Retinal pigment epithelial cell (primary cell): ENCODE measurements around the gene DCDC1.

ENCODE experiments used
- DNase-seq: peaks from one replicate; pipeline ENCODE4 v3.0.0-alpha.2; 2010; ENCODE audit warnings: low read depth
- H3K4me3 ChIP-seq: 2 replicates; pipeline ENCODE4 v1.5.1; 2011; ENCODE audit warnings: mild to moderate bottlenecking, low read length, control low read depth, moderate library complexity
- CTCF ChIP-seq: conservative IDR thresholded peaks from 2 replicates; pipeline ENCODE4 v1.5.1; 2011; ENCODE audit warnings: low read depth, low read length, control low read depth, inconsistent platforms

The DCDC1 gene

DNA sequence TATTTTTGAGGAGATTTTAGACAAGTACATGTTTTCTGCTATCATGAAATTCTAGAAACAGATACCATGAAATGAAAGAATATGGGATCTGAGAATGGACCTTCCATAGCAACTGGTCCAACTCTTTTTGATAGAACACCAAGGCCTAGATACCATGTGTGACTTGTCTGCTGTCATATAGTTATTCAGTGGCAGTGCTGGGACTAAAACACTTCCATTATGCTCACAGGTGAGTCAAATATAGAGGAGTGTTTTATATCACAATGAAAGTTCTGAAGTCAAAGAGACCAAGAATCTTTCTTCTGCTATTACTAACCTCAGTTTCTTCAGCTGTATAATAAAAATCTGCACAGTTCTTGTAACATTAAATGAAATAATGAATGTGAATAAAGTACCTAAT lies 276.9 kb downstream of the DCDC1 start:
- no peak for DNase-seq
- H3K4me3 ChIP-seq = no peak overlapping the region
- no peak for TF ChIP-seq CTCF

GRCh38 chr11:31089117-31089516 lies 280.4 kb downstream of the DCDC1 start:
- H3K4me3 ChIP-seq = no peak overlapping the region
- no peak for TF ChIP-seq CTCF
- DNase-seq = no peak

DNA sequence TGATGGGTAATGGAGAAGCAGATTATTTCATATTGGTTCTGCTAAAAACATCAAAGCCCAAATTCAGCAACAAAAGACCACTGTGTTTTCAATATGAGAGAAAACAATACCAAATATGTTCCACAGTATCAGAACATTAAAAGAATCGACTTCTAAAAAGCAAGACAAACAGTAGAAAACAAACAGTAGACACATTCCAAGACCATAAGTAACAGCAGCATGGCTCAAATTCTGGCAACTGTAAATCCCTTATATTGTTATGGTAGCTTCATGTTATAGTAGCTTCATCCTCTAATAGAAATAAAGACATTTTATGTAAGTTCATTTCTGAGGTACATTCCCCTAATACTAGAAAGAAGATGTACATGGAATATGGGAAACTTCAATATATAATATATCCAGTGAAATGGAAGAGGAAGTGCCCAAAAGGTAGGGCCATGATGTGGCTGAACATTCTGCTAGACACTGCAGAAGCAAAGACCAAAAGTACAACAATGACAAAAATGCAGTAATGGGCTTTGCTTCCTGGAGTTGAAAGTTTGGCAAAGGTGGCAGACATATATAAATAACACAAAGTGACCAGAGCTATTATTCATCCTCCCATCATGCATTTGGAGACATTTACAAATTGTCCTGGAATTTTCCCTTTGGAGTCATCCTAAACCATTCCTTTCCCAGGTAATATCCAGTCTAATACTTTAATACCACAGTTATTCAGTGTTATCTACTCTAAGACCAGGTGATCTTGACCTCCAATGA lies 299.9 kb downstream of the DCDC1 start:
- H3K4me3 ChIP-seq = no peak overlapping the region
- no peak for DNase-seq
- no peak for TF ChIP-seq CTCF

- DNase-seq = peak; percentile 33
- no peak overlapping the region for H3K4me3 ChIP-seq
- no peak for TF ChIP-seq CTCF
These were observed 308.7 kb downstream of the DCDC1 start for GRCh38 chr11:31060880-31061279.

DNA sequence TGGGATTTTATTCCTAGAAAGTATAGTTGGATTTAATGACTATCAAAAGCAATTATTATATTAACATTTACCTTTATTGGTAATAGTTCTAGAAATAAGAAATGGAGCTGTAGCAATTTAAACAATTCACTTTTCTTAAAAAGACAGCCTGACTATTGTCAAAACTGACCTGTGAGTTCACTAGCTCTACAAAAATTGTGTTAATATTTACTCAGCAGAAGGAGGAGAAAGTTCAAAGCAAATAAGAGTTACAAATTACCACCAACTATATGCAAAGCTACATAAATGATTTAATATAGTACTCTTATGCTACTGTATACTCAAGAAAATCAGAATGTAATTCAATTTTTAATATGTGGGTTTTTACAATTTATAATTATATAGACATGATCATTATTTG lies 310.0 kb downstream of the DCDC1 start:
- DNase-seq = no peak
- TF ChIP-seq CTCF = no peak
- H3K4me3 ChIP-seq = no peak overlapping the region

GRCh38 chr11:31050061-31050765 lies 319.3 kb downstream of the DCDC1 start:
- no peak overlapping the region for H3K4me3 ChIP-seq
- TF ChIP-seq CTCF = no peak
- no peak for DNase-seq

DNA sequence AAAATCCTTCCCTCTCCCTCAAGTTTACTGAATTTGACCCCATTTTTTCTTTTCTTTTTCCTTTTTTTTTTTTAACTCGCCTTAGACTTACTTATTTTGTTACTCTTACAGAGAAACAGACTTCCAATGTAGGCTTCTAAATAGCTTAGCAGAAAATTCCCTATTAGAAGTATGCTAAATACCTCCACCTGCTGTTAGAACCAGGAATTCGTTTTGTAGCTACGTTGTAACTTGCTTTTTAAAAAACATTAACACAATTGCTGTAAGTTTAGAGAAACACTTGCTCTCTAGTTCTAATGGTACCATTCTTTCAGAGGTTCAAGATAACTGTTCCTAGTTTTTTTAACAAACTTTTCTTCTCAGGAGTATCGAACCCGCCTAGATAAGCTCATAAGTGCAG lies 324.2 kb downstream of the DCDC1 start:
- no peak for DNase-seq
- TF ChIP-seq CTCF = peak; percentile 58
- H3K4me3 ChIP-seq = no peak overlapping the region
